BLaER1 (cell line): ENCODE results near the gene RPS6KL1.

ENCODE experiments used
- H3K27ac ChIP-seq: shearing (Covaris generic); formaldehyde crosslinking; 2 replicates; pipeline ENCODE4 v1.8.1; 2022
- H3K27me3 ChIP-seq: shearing (Covaris generic); formaldehyde crosslinking; 2 replicates; pipeline ENCODE4 v1.8.1; 2022
- H3K36me3 ChIP-seq: shearing (Covaris generic); formaldehyde crosslinking; 2 replicates; pipeline ENCODE4 v1.8.1; 2022
- H3K4me1 ChIP-seq: shearing (Covaris generic); formaldehyde crosslinking; 2 replicates; pipeline ENCODE4 v1.8.1; 2022
- H3K4me2 ChIP-seq: shearing (Covaris generic); formaldehyde crosslinking; 2 replicates; pipeline ENCODE4 v1.8.1; 2022
- H3K4me3 ChIP-seq: shearing (Covaris generic); formaldehyde crosslinking; 2 replicates; pipeline ENCODE4 v1.8.1; 2022
- H3K9ac ChIP-seq: shearing (Covaris generic); formaldehyde crosslinking; 2 replicates; pipeline ENCODE4 v1.8.1; 2022
- H3K9me3 ChIP-seq: shearing (Covaris generic); formaldehyde crosslinking; 2 replicates; pipeline ENCODE4 v1.8.1; 2022
- H4K20me1 ChIP-seq: shearing (Covaris generic); formaldehyde crosslinking; 2 replicates; pipeline ENCODE4 v1.8.1; 2022
- Cebpa-rat ChIP-seq: shearing (Covaris generic); IDR thresholded peaks from 2 replicates; pipeline ENCODE4 v1.8.1; 2022

The RPS6KL1 gene

GRCh38 chr14:74863274-74863673 lies 59.8 kb downstream of the RPS6KL1 start:
- no peaks in the 10 kb centered on the region for H3K9me3 ChIP-seq
- no peak for TF ChIP-seq Cebpa-rat
- H4K20me1 ChIP-seq = no peaks in the 10 kb centered on the region
- no peak overlapping the region for H3K4me3 ChIP-seq
- H3K9ac ChIP-seq = no peak overlapping the region
- no peak overlapping the region for H3K4me2 ChIP-seq
- H3K27me3 ChIP-seq = no peaks in the 10 kb centered on the region
- H3K36me3 ChIP-seq = no peaks in the 10 kb centered on the region
- H3K27ac ChIP-seq = no peak overlapping the region
- peaks cover 13% of the 10 kb centered on the region for H3K4me1 ChIP-seq

- H3K27ac ChIP-seq = no peak overlapping the region
Measured at GRCh38 chr14:74861734-74862090, 61.3 kb downstream of the RPS6KL1 start.

GRCh38 chr14:74860899-74861733 lies 61.9 kb downstream of the RPS6KL1 start:
- no peaks in the 10 kb centered on the region for H4K20me1 ChIP-seq
- H3K4me3 ChIP-seq = no peak overlapping the region
- no peaks in the 10 kb centered on the region for H3K27me3 ChIP-seq
- no peaks in the 10 kb centered on the region for H3K36me3 ChIP-seq
- peaks cover 2% of the 10 kb centered on the region; the same call in 1 of the 2 replicates for H3K4me1 ChIP-seq
- TF ChIP-seq Cebpa-rat = no peak
- H3K4me2 ChIP-seq = no peak overlapping the region
- no peaks in the 10 kb centered on the region for H3K9me3 ChIP-seq
- H3K27ac ChIP-seq = no peak overlapping the region
- no peak overlapping the region for H3K9ac ChIP-seq

More at GRCh38 chr14:74861734-74862090, 61.3 kb downstream of the RPS6KL1 start:
- H3K4me3 ChIP-seq = no peak overlapping the region
- H3K36me3 ChIP-seq = no peaks in the 10 kb centered on the region
- no peaks in the 10 kb centered on the region for H3K9me3 ChIP-seq
- no peak overlapping the region for H3K9ac ChIP-seq
- no peaks in the 10 kb centered on the region for H3K27me3 ChIP-seq
- no peaks in the 10 kb centered on the region for H3K4me1 ChIP-seq
- H3K4me2 ChIP-seq = no peak overlapping the region
- no peak for TF ChIP-seq Cebpa-rat
- H4K20me1 ChIP-seq = no peaks in the 10 kb centered on the region

GRCh38 chr14:74859757-74860552 lies 63.1 kb downstream of the RPS6KL1 start:
- Histone ChIP-seq H3K9ac (no peak overlapping the region), H4K20me1 (no peaks in the 10 kb centered on the region), H3K36me3 (no peaks in the 10 kb centered on the region; the same call in 1 of the 2 replicates), H3K4me3 (no peak overlapping the region), H3K27me3 (no peaks in the 10 kb centered on the region), H3K9me3 (no peaks in the 10 kb centered on the region), H3K27ac (no peak overlapping the region), H3K4me1 (peaks cover 11% of the 10 kb centered on the region; the same call in 1 of the 2 replicates), H3K4me2 (no peak overlapping the region)
- 0 out of 2 replicates have a peak, but pooled peaks have one; percentile 34 for TF ChIP-seq Cebpa-rat

GRCh38 chr14:74858022-74858421 lies 65.0 kb downstream of the RPS6KL1 start:
- Histone ChIP-seq H3K4me3 (no peak overlapping the region), H3K9ac (no peak overlapping the region)
- TF ChIP-seq Cebpa-rat = no peak

GRCh38 chr14:74856366-74856765 lies 66.7 kb downstream of the RPS6KL1 start:
- no peaks in the 10 kb centered on the region for H3K27me3 ChIP-seq
- no peaks in the 10 kb centered on the region for H4K20me1 ChIP-seq
- no peak overlapping the region for H3K4me3 ChIP-seq
- no peaks in the 10 kb centered on the region for H3K9me3 ChIP-seq
- peaks cover 11% of the 10 kb centered on the region; the same call in 1 of the 2 replicates for H3K4me1 ChIP-seq
- H3K9ac ChIP-seq = no peak overlapping the region
- no peak overlapping the region for H3K4me2 ChIP-seq
- no peak for TF ChIP-seq Cebpa-rat
- H3K36me3 ChIP-seq = no peaks in the 10 kb centered on the region; the same call in 1 of the 2 replicates
- H3K27ac ChIP-seq = no peak overlapping the region

More at GRCh38 chr14:74858022-74858421, 65.0 kb downstream of the RPS6KL1 start:
- Histone ChIP-seq H3K4me2 (no peak overlapping the region), H3K27ac (no peak overlapping the region), H3K4me1 (peaks cover 11% of the 10 kb centered on the region; the same call in 1 of the 2 replicates), H3K9me3 (no peaks in the 10 kb centered on the region), H4K20me1 (no peaks in the 10 kb centered on the region), H3K27me3 (no peaks in the 10 kb centered on the region), H3K36me3 (no peaks in the 10 kb centered on the region; the same call in 1 of the 2 replicates)

GRCh38 chr14:74855945-74856344 lies 67.1 kb downstream of the RPS6KL1 start:
- no peak for TF ChIP-seq Cebpa-rat
- Histone ChIP-seq H3K4me3 (no peak overlapping the region), H3K4me1 (peaks cover 11% of the 10 kb centered on the region; the same call in 1 of the 2 replicates), H3K27ac (no peak overlapping the region), H3K4me2 (no peak overlapping the region), H3K36me3 (no peaks in the 10 kb centered on the region; the same call in 1 of the 2 replicates), H3K27me3 (no peaks in the 10 kb centered on the region), H3K9ac (no peak overlapping the region), H3K9me3 (no peaks in the 10 kb centered on the region), H4K20me1 (no peaks in the 10 kb centered on the region)

GRCh38 chr14:74855021-74855420 lies 68.0 kb downstream of the RPS6KL1 start:
- Histone ChIP-seq H3K9me3 (no peaks in the 10 kb centered on the region), H3K4me3 (no peak overlapping the region), H3K4me2 (no peak overlapping the region), H4K20me1 (no peaks in the 10 kb centered on the region), H3K9ac (no peak overlapping the region), H3K27me3 (no peaks in the 10 kb centered on the region), H3K27ac (no peak overlapping the region), H3K36me3 (no peaks in the 10 kb centered on the region; the same call in 1 of the 2 replicates), H3K4me1 (peaks cover 11% of the 10 kb centered on the region; the same call in 1 of the 2 replicates)
- no peak for TF ChIP-seq Cebpa-rat
